K562 (cell line): Measurements from ENCODE around the gene CCR5AS.

ENCODE experiments used
- ATAC-seq: fragments of 200-7000 bp; cut with Tn5 transposase; 3 replicates; pipeline ENCODE4 v1.9.1; 2020; ENCODE audit warnings: moderate library complexity
- BruUV-seq: library from RNA; stranded (reverse); fragments of 400-500 nt; replicated peaks from 2 replicates; lab custom pipeline; 2021; lab: Mats Ljungman, UMichigan
- CTCF ChIA-PET: fragments of 300-600 bp; formaldehyde crosslinking; extraction: SDS; loops from one replicate; lab custom pipeline; 2021; ENCODE audit warnings: low intra/inter-chr PET ratio; lab: Yijun Ruan, JAX
- POLR2A ChIA-PET: fragments of 300-600, 350-650 bp; sonication (Branson Sonifier 250); formaldehyde crosslinking; extraction: SDS; loops from one replicate; lab custom pipeline; 2021; ENCODE audit warnings: antibody characterized with exemption, inconsistent platforms; lab: Yijun Ruan, JAX
- DNase-seq, 4 experiments: peaks; one replicate each; pipeline versions ENCODE4 v3.0.0 to v3.0.0-alpha.2; 2011 to 2018; ENCODE audit warnings: low spot score in 3 of 4, mixed read lengths in 3 of 4; ENCODE audit errors: extremely low read depth in 1 of 4
- FAIRE-seq: peaks from 2 replicates; lab custom pipeline; 2011; peaks lifted over from hg19 to GRCh38; lab: Jason Lieb, UNC
- H2AFZ ChIP-seq: 2 replicates; pipeline ENCODE4 v1.6.0; 2011; ENCODE audit warnings: low read depth, low read length, control low read depth, inconsistent platforms
- H3K27ac ChIP-seq: fragments of 200-600 bp; 3 replicates; pipeline ENCODE4 v1.8.0; 2011; ENCODE audit warnings: low read depth, mild to moderate bottlenecking, control low read depth, inconsistent platforms, low read length, moderate library complexity, mixed read lengths; ENCODE audit errors: extremely low read depth
- H3K27me3 ChIP-seq, 2 experiments: fragments of 300-600 bp in 1 of 2; 2 replicates in 1 of 2; 3 replicates in 1 of 2; pipeline versions ENCODE4 v1.6.0 to v1.8.0; 2011; ENCODE audit warnings: inconsistent platforms in 2 of 2, low read length in 2 of 2, mild to moderate bottlenecking in 1 of 2, mixed read lengths in 1 of 2, moderate library complexity in 1 of 2; ENCODE audit not compliant: control insufficient read depth in 2 of 2, insufficient read depth in 2 of 2
- H3K36me3 ChIP-seq: fragments of 300-600 bp; 3 replicates; pipeline ENCODE4 v1.8.0; 2011; ENCODE audit warnings: mild to moderate bottlenecking, low read length, inconsistent platforms; ENCODE audit not compliant: control insufficient read depth, insufficient read depth
- H3K4me1 ChIP-seq, 2 experiments: fragments of 200-600 bp in 1 of 2; replicated peaks in 1 of 2; 2 replicates in 1 of 2; 3 replicates in 1 of 2; pipeline versions ENCODE4 v1.5.1 to v1.8.0; 2011; ENCODE audit warnings: inconsistent platforms in 2 of 2, low read length in 2 of 2, mild to moderate bottlenecking in 1 of 2, mixed read lengths in 1 of 2, moderate library complexity in 1 of 2; ENCODE audit not compliant: control insufficient read depth in 2 of 2, insufficient read depth in 2 of 2
- H3K4me2 ChIP-seq: 2 replicates; pipeline ENCODE4 v1.6.1; 2011; ENCODE audit warnings: low read length, control low read depth, inconsistent platforms, mixed read lengths; ENCODE audit not compliant: insufficient read depth
- H3K4me3 ChIP-seq: fragments of 200-600 bp; sonication (generic), shearing (Covaris generic); 2 replicates; pipeline ENCODE4 v1.5.1; 2016; ENCODE audit warnings: control low read depth, inconsistent platforms
- H3K79me2 ChIP-seq: fragments of 200-600 bp; 3 replicates; pipeline ENCODE4 v1.8.0; 2011; ENCODE audit warnings: low read length, inconsistent platforms; ENCODE audit not compliant: control insufficient read depth, insufficient read depth
- H3K9ac ChIP-seq, 2 experiments: 2 replicates each; pipeline versions ENCODE4 v1.6.0 to v1.6.1; 2011; ENCODE audit warnings: low read depth in 2 of 2, low read length in 2 of 2, control low read depth in 1 of 2, inconsistent platforms in 1 of 2, mild to moderate bottlenecking in 1 of 2, mixed read lengths in 1 of 2; ENCODE audit not compliant: insufficient read depth in 1 of 2
- H3K9me1 ChIP-seq: one replicate; pipeline ENCODE4 v1.6.0; 2011; ENCODE audit warnings: inconsistent platforms, mild to moderate bottlenecking, low read length, moderate library complexity; ENCODE audit not compliant: control insufficient read depth, insufficient read depth
- H3K9me3 ChIP-seq: replicated peaks from 2 replicates; pipeline ENCODE4 v1.5.1; 2011; ENCODE audit warnings: low read depth, low read length, inconsistent platforms; ENCODE audit not compliant: control insufficient read depth, insufficient read depth
- H4K20me1 ChIP-seq: replicated peaks from 2 replicates; pipeline ENCODE4 v1.6.1; 2011; ENCODE audit warnings: low read length, inconsistent platforms, mixed read lengths; ENCODE audit not compliant: control insufficient read depth, insufficient read depth
- BRCA1 ChIP-seq, 2 experiments: fragments of 450-650 bp in 1 of 2; sonication (generic) in 1 of 2; formaldehyde crosslinking in 1 of 2; IDR thresholded peaks; 2 replicates each; pipeline versions ENCODE4 v1.5.0 to v1.6.1; 2017 to 2020; ENCODE audit warnings: mild to moderate bottlenecking in 1 of 2, missing genetic modification reagents in 1 of 2
- BRF1 ChIP-seq: IDR thresholded peaks from 3 replicates; pipeline ENCODE4 v1.6.1; 2011; ENCODE audit warnings: borderline replicate concordance, mild to moderate bottlenecking; ENCODE audit not compliant: insufficient read length; ENCODE audit errors: extremely low read depth
- DDX20 ChIP-seq: fragments of 450-650 bp; IDR thresholded peaks from 2 replicates; pipeline ENCODE4 v1.6.1; 2016; ENCODE audit warnings: missing genetic modification characterization, low read depth, mild to moderate bottlenecking, missing compliant biosample characterization, moderate library complexity
- NR1H2 ChIP-seq: sonication (generic); formaldehyde crosslinking; IDR thresholded peaks from 2 replicates; pipeline ENCODE4 v1.4.0; 2020; ENCODE audit warnings: mild to moderate bottlenecking, missing genetic modification reagents
- PHB ChIP-seq: fragments of 250-450 bp; sonication (Bioruptor Pico); IDR thresholded peaks from 2 replicates; pipeline ENCODE4 v1.5.0; 2021
- RNF219 ChIP-seq: fragments of 250-450 bp; sonication (Bioruptor Pico); IDR thresholded peaks from 2 replicates; pipeline ENCODE4 v1.5.0; 2022; ENCODE audit warnings: mild to moderate bottlenecking
- SMARCA5 ChIP-seq: fragments of 450-650 bp; IDR thresholded peaks from 2 replicates; pipeline ENCODE4 v1.6.1; 2016
- SRSF1 ChIP-seq: fragments of 200-400 bp; formaldehyde crosslinking; IDR thresholded peaks from 2 replicates; pipeline ENCODE4 v1.6.1; 2017; ENCODE audit warnings: mild to moderate bottlenecking, low read depth, low read length, moderate library complexity
- TOE1 ChIP-seq, 2 experiments: fragments of 450-650 bp in 1 of 2; sonication (generic) in 1 of 2; formaldehyde crosslinking in 1 of 2; IDR thresholded peaks; 2 replicates each; pipeline versions ENCODE4 v1.7.1 to v1.8.0; 2016 to 2022; ENCODE audit warnings: borderline replicate concordance in 2 of 2, mild to moderate bottlenecking in 2 of 2, antibody characterized with exemption in 1 of 2, inconsistent platforms in 1 of 2, low read depth in 1 of 2, missing genetic modification reagents in 1 of 2, moderate library complexity in 1 of 2
- USF2 ChIP-seq: sonication (generic); formaldehyde crosslinking; IDR thresholded peaks from 2 replicates; pipeline ENCODE4 v1.5.0; 2020; ENCODE audit warnings: missing genetic modification reagents
- ZNF197 ChIP-seq: fragments of 200-800 bp; sonication (Bioruptor generic); IDR thresholded peaks from 2 replicates; pipeline ENCODE4 v1.6.1; 2016; ENCODE audit warnings: low read depth, missing genetic modification characterization, missing compliant biosample characterization
- ZNF239 ChIP-seq: fragments of 250-450 bp; sonication (Bioruptor Pico); IDR thresholded peaks from 2 replicates; pipeline ENCODE4 v1.4.0; 2020; ENCODE audit warnings: mild to moderate bottlenecking
- WGBS: fragments of 100-300 bp; shearing (Covaris generic); methylation state at CpG from one replicate; pipeline ENCODE4 v1.1.6; 2016; ENCODE audit warnings: low coverage, mixed read lengths; ENCODE audit not compliant: insufficient coverage; ENCODE audit errors: missing lambda C conversion rate; 5-methylcytosine and 5-hydroxymethylcytosine counted together
- in situ Hi-C: fragments of 300-500 bp; cut with MboI; formaldehyde crosslinking; loops from 4 replicates; pipeline ENCODE4 v1.15.0; 2018; ENCODE audit warnings: inconsistent platforms, mixed read lengths
- intact Hi-C: fragments of 100-400 bp; cut with micrococcal nuclease; formaldehyde crosslinking; loops from 2 replicates; pipeline ENCODE4 v1.14.2; 2022
- TF ChIP-seq, protein P1 (sequence below): IDR thresholded peaks from 2 replicates; pipeline ENCODE4 v1.6.1; 2016; ENCODE audit warnings: missing genetic modification characterization, missing compliant biosample characterization
- TF ChIP-seq, protein P2 (sequence below): fragments of 250-450 bp; sonication (Bioruptor Pico); IDR thresholded peaks from 2 replicates; pipeline ENCODE4 v1.5.1; 2021; ENCODE audit warnings: mild to moderate bottlenecking

CCR5AS gene

DNA sequence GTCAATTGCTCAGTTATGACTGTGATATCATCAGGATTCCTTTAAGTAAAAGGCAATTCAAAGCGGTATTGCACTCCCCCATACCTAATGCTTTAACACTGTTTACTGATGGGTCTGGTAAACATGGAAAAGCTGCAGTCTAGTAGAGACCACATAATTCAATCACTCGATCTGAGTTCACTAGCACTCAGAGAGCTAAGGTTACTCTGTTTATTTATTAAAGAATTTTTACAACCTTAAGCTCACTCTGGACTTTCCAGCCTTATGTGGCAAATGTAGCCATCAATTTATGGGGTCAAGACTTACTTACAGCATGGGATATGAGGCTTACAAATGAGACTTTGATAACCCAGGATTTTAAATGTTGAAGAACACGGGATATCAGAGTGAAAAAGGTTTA lies 71.3 kb downstream of the CCR5AS start:
- in situ Hi-C loops = no loop called here
- Histone ChIP-seq H3K9ac (no peak overlapping the region), H4K20me1 (no peaks in the 10 kb centered on the region)
- ATAC-seq = no peak
- TF ChIP-seq, protein P1, sequence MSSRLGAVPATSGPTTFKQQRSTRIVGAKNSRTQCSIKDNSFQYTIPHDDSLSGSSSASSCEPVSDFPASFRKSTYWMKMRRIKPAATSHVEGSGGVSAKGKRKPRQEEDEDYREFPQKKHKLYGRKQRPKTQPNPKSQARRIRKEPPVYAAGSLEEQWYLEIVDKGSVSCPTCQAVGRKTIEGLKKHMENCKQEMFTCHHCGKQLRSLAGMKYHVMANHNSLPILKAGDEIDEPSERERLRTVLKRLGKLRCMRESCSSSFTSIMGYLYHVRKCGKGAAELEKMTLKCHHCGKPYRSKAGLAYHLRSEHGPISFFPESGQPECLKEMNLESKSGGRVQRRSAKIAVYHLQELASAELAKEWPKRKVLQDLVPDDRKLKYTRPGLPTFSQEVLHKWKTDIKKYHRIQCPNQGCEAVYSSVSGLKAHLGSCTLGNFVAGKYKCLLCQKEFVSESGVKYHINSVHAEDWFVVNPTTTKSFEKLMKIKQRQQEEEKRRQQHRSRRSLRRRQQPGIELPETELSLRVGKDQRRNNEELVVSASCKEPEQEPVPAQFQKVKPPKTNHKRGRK (tag) = no peak
- TF ChIP-seq DDX20 (tag) = no peak
- no peak for TF ChIP-seq ZNF239 (CRISPR knock-in tag)
- no peak for TF ChIP-seq NR1H2 (CRISPR knock-in tag)
- TF ChIP-seq RNF219 (CRISPR knock-in tag) = no peak
- no peak for TF ChIP-seq BRF1
- TF ChIP-seq TOE1 (IDR thresholded peaks at IDR 0.05; ENCODE audit: borderline replicate concordance) = no peak
- no peak for TF ChIP-seq TOE1 (CRISPR knock-in tag; IDR thresholded peaks at IDR 0.05; ENCODE audit: borderline replicate concordance, low read depth)
- no peak for TF ChIP-seq ZNF197 (CRISPR knock-in tag)
- TF ChIP-seq SRSF1 = no peak
- TF ChIP-seq, protein P2, sequence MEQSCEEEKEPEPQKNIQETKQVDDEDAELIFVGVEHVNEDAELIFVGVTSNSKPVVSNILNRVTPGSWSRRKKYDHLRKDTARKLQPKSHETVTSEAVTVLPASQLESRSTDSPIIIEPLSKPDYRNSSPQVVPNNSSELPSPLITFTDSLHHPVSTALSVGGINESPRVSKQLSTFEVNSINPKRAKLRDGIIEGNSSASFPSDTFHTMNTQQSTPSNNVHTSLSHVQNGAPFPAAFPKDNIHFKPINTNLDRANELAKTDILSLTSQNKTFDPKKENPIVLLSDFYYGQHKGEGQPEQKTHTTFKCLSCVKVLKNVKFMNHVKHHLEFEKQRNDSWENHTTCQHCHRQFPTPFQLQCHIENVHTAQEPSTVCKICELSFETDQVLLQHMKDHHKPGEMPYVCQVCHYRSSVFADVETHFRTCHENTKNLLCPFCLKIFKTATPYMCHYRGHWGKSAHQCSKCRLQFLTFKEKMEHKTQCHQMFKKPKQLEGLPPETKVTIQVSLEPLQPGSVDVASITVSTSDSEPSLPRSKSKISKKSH (CRISPR knock-in tag) = no peak
- no peak for TF ChIP-seq PHB (CRISPR knock-in tag)
- no peak for TF ChIP-seq USF2 (CRISPR knock-in tag)
- TF ChIP-seq BRCA1 (IDR thresholded peaks at IDR 0.05) = no peak
- TF ChIP-seq BRCA1 (CRISPR knock-in tag; IDR thresholded peaks at IDR 0.05) = no peak
- no peak for TF ChIP-seq SMARCA5
- TF ChIP-seq, all 486 proteins: peak for 0
- no peaks in the 10 kb centered on the region for H3K36me3 ChIP-seq
- H3K27me3 ChIP-seq = no peaks in the 10 kb centered on the region
- DNase-seq = no peak
- H3K9me3 ChIP-seq = no peaks in the 10 kb centered on the region; the same call in 1 of the 2 replicates
- 2% methylated on average over 3 of the region's 3 CpGs for WGBS
- H3K4me1 ChIP-seq = no peaks in the 10 kb centered on the region
- H3K79me2 ChIP-seq = no peaks in the 10 kb centered on the region
- no peak overlapping the region for H3K4me2 ChIP-seq
- FAIRE-seq = peak; percentile 46
- no peaks in the 10 kb centered on the region for H3K9me1 ChIP-seq
- no peak overlapping the region for H3K4me3 ChIP-seq
- no TSS peak for BruUV-seq
- H2AFZ ChIP-seq = no peak overlapping the region
- H3K27ac ChIP-seq = no peak overlapping the region
- CTCF ChIA-PET = no interaction called here
- POLR2A ChIA-PET = no interaction called here
- intact Hi-C loops = no loop called here
